IPS-15b (cell line): Measurements from ENCODE around the gene MRC1.
"Not testable (repeated sequence)": the region's sequence is repeated elsewhere in the genome, so short reads cannot be mapped to it uniquely, and the experiment has no call there.

Experiments
- H3K27me3 ChIP-seq: one replicate; pipeline ENCODE4 v1.6.1; 2013; ENCODE audit warnings: low read length; ENCODE audit not compliant: control insufficient read depth, insufficient read depth
- H3K36me3 ChIP-seq: one replicate; pipeline ENCODE4 v1.6.1; 2013; ENCODE audit warnings: low read length; ENCODE audit not compliant: control insufficient read depth, insufficient read depth
- H3K4me1 ChIP-seq: one replicate; pipeline ENCODE4 v1.6.1; 2013; ENCODE audit warnings: mild to moderate bottlenecking, low read length; ENCODE audit not compliant: control insufficient read depth, insufficient read depth
- H3K4me3 ChIP-seq: one replicate; pipeline ENCODE4 v1.5.1; 2013; ENCODE audit warnings: low read depth, low read length
- H3K9ac ChIP-seq: one replicate; pipeline ENCODE4 v1.6.1; 2013; ENCODE audit warnings: low read depth, mild to moderate bottlenecking, low read length
- H3K9me3 ChIP-seq: one replicate; pipeline ENCODE4 v1.6.1; 2013; ENCODE audit warnings: mild to moderate bottlenecking, low read length; ENCODE audit not compliant: control insufficient read depth, insufficient read depth

MRC1 gene

GRCh38 chr10:17914169-17915045 lies 105.3 kb downstream of the MRC1 start:
- no peak overlapping the region for H3K4me3 ChIP-seq
- H3K27me3 ChIP-seq: no peaks in the 10 kb centered on the region
- no peaks in the 10 kb centered on the region for H3K9me3 ChIP-seq
- no peaks in the 10 kb centered on the region for H3K36me3 ChIP-seq
- H3K4me1 ChIP-seq: peaks cover 5% of the 10 kb centered on the region
- H3K9ac ChIP-seq: no peak overlapping the region

DNA sequence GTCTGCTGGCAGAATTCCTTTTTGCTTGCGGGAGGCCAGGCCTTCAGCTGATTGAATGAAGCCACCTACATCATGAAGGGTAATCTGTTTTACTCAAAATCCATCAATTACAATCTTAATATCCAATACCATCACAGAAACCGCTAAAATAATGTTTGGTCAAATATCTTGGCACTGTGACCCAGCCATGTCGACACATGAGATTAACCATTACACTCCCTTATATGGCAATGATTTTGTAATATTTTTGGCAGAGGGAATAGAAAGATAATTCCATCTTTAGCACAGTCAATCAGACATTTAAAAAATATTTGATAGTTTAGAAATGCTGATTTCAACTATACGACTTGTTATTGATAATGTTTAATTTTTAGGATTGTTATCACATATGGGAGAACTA lies 106.0 kb downstream of the MRC1 start:
- no peaks in the 10 kb centered on the region for H3K27me3 ChIP-seq

GRCh38 chr10:17918187-17918903 lies 109.2 kb downstream of the MRC1 start:
- Histone ChIP-seq H3K27me3 (no peaks in the 10 kb centered on the region), H3K9ac (no peak overlapping the region), H3K4me3 (no peak overlapping the region), H3K9me3 (no peaks in the 10 kb centered on the region), H3K4me1 (peaks cover 5% of the 10 kb centered on the region), H3K36me3 (no peaks in the 10 kb centered on the region)

More for the DNA sequence above, 106.0 kb downstream of the MRC1 start:
- peaks cover 5% of the 10 kb centered on the region for H3K4me1 ChIP-seq
- no peak overlapping the region for H3K4me3 ChIP-seq
- H3K9ac ChIP-seq: no peak overlapping the region
- H3K36me3 ChIP-seq: no peaks in the 10 kb centered on the region
- H3K9me3 ChIP-seq: no peaks in the 10 kb centered on the region

DNA sequence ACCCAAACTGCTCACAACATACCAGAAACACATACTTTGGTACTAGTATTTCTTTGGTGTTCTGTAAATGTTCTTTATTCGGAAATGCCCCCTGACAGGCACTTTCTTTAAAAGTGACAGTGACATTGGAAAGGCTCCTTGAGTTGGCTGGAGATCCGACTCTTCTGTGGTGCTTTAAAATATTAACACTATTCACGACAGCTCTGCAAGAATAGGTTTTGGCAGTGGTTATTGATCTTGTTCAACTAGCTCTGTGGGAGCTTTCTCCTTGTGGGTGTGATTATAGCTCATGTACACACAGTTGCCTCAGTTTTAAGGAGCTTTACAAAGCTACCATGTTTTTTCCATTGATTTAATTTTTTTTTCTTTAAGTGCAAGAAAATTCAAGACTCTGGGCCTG lies 112.2 kb downstream of the MRC1 start:
- H3K36me3 ChIP-seq: no peaks in the 10 kb centered on the region
- no peak overlapping the region for H3K4me3 ChIP-seq
- H3K9ac ChIP-seq: no peak overlapping the region
- no peaks in the 10 kb centered on the region for H3K27me3 ChIP-seq
- no peaks in the 10 kb centered on the region for H3K9me3 ChIP-seq
- H3K4me1 ChIP-seq: peaks cover 5% of the 10 kb centered on the region

DNA sequence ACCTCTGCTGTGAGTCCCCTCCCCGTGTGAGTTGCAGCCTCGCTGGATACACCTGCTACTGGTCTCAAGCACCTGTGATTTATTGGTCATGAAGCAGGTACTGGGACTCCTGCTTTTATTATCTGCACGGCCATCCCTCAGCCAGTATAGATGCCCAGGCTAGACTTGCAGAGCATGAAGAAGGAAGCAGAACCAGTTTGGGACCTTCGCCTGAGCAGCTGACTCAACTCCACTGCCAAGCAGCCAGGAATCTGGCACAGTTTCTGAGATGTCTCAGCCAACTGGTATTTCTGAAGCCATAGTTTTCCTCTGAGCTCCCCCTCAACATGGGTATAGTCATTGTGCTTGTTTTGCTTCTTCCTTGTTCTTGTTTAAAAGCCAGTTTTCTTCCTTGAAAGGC lies 114.6 kb downstream of the MRC1 start:
- Histone ChIP-seq H3K9ac (no peak overlapping the region), H3K36me3 (no peaks in the 10 kb centered on the region), H3K4me3 (no peak overlapping the region), H3K27me3 (no peaks in the 10 kb centered on the region), H3K4me1 (no peaks in the 10 kb centered on the region), H3K9me3 (no peaks in the 10 kb centered on the region)

- Histone ChIP-seq H3K9me3 (no peaks in the 10 kb centered on the region), H3K27me3 (no peaks in the 10 kb centered on the region), H3K4me1 (no peaks in the 10 kb centered on the region), H3K9ac (no peak overlapping the region), H3K36me3 (no peaks in the 10 kb centered on the region), H3K4me3 (no peak overlapping the region)
These were observed 134.0 kb downstream of the MRC1 start for GRCh38 chr10:17943033-17943745.

GRCh38 chr10:17950269-17950668 lies 141.1 kb downstream of the MRC1 start:
- H3K9me3 ChIP-seq, H3K4me3 ChIP-seq, H3K36me3 ChIP-seq, H3K27me3 ChIP-seq, H3K4me1 ChIP-seq, H3K9ac ChIP-seq: not testable (repeated sequence)

DNA sequence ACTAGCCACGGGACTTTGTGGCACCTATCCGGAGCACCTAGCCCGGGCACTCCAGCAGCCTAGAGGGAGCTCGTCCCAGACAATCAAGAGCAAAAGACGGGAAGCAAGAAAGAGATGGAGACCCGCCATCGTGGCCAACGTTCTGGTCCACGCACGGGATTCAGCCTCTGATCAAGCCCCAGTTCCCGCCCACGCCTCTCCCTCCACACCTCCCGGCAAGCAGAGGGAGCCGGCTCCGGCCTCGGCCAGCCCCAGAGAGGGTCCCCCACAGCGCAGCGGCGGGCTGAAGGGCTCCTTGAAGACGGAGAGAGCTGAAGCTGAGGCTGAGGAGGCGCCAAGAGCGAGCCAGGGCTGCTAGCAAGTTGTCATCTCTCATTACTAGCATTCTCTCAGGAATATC lies 141.6 kb downstream of the MRC1 start:
- Histone ChIP-seq H3K27me3 (no peaks in the 10 kb centered on the region), H3K9ac (no peak overlapping the region), H3K9me3 (no peaks in the 10 kb centered on the region), H3K4me1 (no peaks in the 10 kb centered on the region), H3K36me3 (no peaks in the 10 kb centered on the region), H3K4me3 (no peak overlapping the region)

GRCh38 chr10:17951868-17952371 lies 142.8 kb downstream of the MRC1 start, which contains the start of gene SLC39A12:
SLC39A12 (plus strand) TSS chr10:17951918; CDS start chr10:17953277, 1,359 bp downstream.
- no peak within 1 kb of the TSS for H3K4me3 ChIP-seq

DNA sequence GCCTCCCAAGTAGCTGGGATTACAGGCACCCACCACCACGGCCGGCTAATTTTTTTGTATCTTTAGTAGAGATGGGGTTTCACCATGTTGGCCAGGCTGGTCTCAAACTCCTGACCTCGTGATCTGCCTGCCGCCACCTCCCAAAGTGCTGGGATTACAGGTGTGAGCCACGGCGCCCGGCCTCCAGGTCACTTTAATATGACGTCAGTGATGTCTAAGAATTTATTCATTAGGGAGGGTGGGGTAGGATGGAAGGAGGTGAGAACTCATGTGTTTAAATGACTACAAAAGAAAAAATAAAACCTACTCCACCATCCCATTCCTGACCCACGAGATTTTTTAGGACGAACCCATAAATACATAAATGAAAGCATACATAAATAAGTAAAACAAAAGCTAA lies 145.2 kb downstream of the MRC1 start:
- not testable (repeated sequence) for H3K4me3 ChIP-seq, H3K27me3 ChIP-seq, H3K4me1 ChIP-seq, H3K9me3 ChIP-seq, H3K9ac ChIP-seq, H3K36me3 ChIP-seq

More at GRCh38 chr10:17951868-17952371, 142.8 kb downstream of the MRC1 start, which contains the start of gene SLC39A12:
- Histone ChIP-seq H3K27me3 (no peaks in the 10 kb centered on the region), H3K9ac (no peak within 1 kb of the TSS), H3K9me3 (no peaks in the 10 kb centered on the region), H3K36me3 (no peaks in the 10 kb centered on the region), H3K4me1 (no peaks in the 10 kb centered on the region)

GRCh38 chr10:17954861-17955260 lies 145.7 kb downstream of the MRC1 start:
- Histone ChIP-seq H3K9ac (no peak overlapping the region), H3K9me3 (no peaks in the 10 kb centered on the region), H3K27me3 (no peaks in the 10 kb centered on the region), H3K36me3 (no peaks in the 10 kb centered on the region), H3K4me1 (no peaks in the 10 kb centered on the region), H3K4me3 (no peak overlapping the region)
